Urinary bladder (tissue), 4 donors: Measurements from ENCODE around the gene POTEI. TPM values are rescaled to one million over a fixed set of nuclear protein-coding genes. Genes with fewer than 3 reads are reported as not detected.
"Not testable (repeated sequence)": the region's sequence is repeated elsewhere in the genome, so short reads cannot be mapped to it uniquely, and the experiment has no call there.

Experiments
- DNase-seq: peaks from one replicate; pipeline ENCODE4 v3.0.0-alpha.2; 2015; ENCODE audit errors: extremely low spot score
- H3K27ac ChIP-seq: one replicate; pipeline ENCODE4 v1.5.1; 2013; ENCODE audit warnings: low read depth, mild to moderate bottlenecking, moderate library complexity
- H3K36me3 ChIP-seq: one replicate; pipeline ENCODE4 v1.6.1; 2013; ENCODE audit warnings: mild to moderate bottlenecking, moderate library complexity; ENCODE audit not compliant: insufficient read depth
- H3K4me1 ChIP-seq: one replicate; pipeline ENCODE4 v1.6.1; 2013; ENCODE audit warnings: mild to moderate bottlenecking, moderate library complexity; ENCODE audit not compliant: insufficient read depth
- H3K4me3 ChIP-seq: one replicate; pipeline ENCODE4 v1.5.1; 2013; ENCODE audit warnings: low read depth, low read length
- WGBS: extraction: QIAGEN DNeasy Blood & Tissue Kit; methylation state at CpG from one replicate; pipeline ENCODE4 v1.1.7; 2013; 5-methylcytosine and 5-hydroxymethylcytosine counted together
- polyA plus RNA-seq: library from polyadenylated mRNA; stranded (reverse); fragments of 200-250 nt; gene quantifications from one replicate; pipeline ENCODE4 v1.2.3, GENCODE V29; 2013
- small RNA-seq: library from RNA; depleted of rRNA; stranded (forward); fragments of <200 nt; gene quantifications from one replicate; pipeline ENCODE3, GENCODE V24; 2014
- total RNA-seq: library from RNA; depleted of rRNA; stranded (reverse); fragments of >200 nt; gene quantifications from one replicate; pipeline ENCODE4 v1.2.3, GENCODE V29; 2014
- donor health status: healthy with polysubstance abuse.
- donor health status: healthy.

Gene POTEI
- total and polyA plus RNA-seq, 2 donors, result 0.05 TPM; not detected in 1

DNA sequence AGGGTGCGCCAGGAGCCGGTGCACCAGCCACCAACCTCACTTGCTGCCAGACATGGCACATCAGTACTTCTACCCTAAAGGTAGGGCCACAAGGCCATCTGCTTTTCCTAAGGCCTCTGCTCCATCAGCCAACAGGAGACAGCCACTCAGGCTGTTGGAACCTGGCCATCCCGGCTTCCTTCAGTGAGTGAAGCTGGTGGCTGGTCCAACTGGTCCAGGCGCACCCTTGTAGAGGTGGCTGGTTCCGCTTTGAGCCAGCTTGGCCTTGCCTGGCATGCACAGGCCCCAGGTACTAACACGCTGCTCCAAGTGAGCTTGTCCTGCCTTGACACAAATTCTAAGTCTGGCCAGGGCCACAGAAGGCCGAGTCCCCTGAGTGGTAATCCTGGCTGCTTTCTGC lies 58.8 kb downstream of the POTEI start:
- DNase-seq, H3K27ac ChIP-seq, H3K4me1 ChIP-seq, H3K4me3 ChIP-seq, H3K36me3 ChIP-seq: not testable (repeated sequence)
- 85% methylated on average over 5 of the region's 7 CpGs for WGBS

DNA sequence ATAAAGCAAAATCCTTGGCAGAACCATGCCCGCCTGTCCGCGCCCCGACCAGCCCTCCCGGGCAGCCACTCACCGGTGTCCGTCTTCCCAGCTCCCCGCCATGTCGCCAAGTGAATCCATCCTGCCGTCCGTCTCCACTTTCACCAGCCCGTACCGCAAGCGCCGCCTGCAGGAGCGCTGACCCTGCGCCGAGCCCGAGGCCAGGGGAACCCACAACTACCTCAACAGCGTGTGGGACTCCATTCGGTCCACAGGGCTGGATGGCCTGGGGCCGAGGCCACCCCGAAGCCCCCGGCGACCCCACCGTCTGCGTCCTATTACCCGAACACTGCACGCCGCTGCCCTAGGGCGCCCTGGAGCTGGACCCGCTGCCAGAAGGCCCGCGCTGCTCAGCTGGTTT lies 81.5 kb downstream of the POTEI start:
- not testable (repeated sequence) for H3K36me3 ChIP-seq, H3K4me3 ChIP-seq, H3K4me1 ChIP-seq, DNase-seq, H3K27ac ChIP-seq
- WGBS, result 1% methylated on average over 34 of the region's 34 CpGs

DNA sequence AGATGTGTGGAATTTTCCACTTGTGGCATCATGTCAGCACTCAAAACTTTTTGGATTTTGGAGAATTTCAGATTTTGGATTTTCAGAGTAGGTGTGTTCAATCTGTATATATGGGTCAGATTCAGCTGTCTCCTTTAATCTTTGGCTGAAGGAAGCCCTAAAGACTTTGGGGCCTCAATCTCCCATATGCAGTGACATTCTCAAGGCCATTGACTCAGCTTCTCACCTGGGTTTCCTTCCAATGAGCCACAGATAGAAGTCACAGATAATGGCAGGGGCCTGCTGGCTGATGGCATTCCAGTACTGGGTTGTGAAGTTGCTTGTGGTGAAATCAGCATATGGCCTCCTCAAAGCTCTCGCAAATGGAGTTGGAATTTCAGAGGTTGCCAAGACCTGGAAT lies 90.3 kb downstream of the POTEI start:
- not testable (repeated sequence) for H3K4me1 ChIP-seq, H3K36me3 ChIP-seq, H3K4me3 ChIP-seq, H3K27ac ChIP-seq, DNase-seq
- 95% methylated on average over 1 of the region's 1 CpG for WGBS

DNA sequence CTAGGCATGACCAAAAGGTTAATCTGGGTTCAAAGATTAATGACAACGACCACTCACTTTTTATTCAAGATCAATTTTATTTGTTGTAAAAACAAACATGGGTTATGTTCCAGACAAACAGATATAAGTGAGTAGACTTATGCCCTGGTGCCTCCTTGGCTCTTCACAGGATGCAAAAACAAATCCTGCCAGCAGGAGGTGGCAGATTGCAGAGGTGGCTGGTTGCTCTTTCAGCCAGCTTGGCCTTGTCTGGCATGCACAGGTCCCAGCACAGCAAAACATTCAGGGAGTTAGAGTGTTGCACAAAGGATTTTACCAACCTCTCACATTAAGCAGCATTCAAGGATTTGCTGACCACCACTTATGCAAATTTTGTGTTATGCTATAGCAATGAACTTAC lies 92.4 kb downstream of the POTEI start:
- not testable (repeated sequence) for H3K27ac ChIP-seq, H3K4me3 ChIP-seq, H3K4me1 ChIP-seq, H3K36me3 ChIP-seq, DNase-seq
- WGBS, result 87% methylated on average over 1 of the region's 1 CpG

Small RNA genes lying within 50 kb of the gene (small RNA-seq; reads per million reads assigned to genes)
- gene RF00017 (not detected), gene RNU6-473P (not detected)

Other genes with a start within 250 kb of the POTEI start
- gene IMP4, start 166.4 kb downstream of the POTEI start, total RNA-seq, result 22.3 TPM
- gene IMP4, start 166.4 kb downstream of the POTEI start, polyA plus RNA-seq, result 102 TPM
- 28.6 TPM for gene PTPN18, start 153.3 kb downstream of the POTEI start, total RNA-seq
- gene PTPN18, start 153.3 kb downstream of the POTEI start, polyA plus RNA-seq, result 42.4 TPM
- not detected for gene CFC1B, start 11.9 kb upstream of the POTEI start, total RNA-seq
- gene CFC1B, start 11.9 kb upstream of the POTEI start, polyA plus RNA-seq, result not detected
- gene CFC1, start 90.2 kb upstream of the POTEI start, total RNA-seq, result not detected
- not detected for gene CFC1, start 90.2 kb upstream of the POTEI start, polyA plus RNA-seq
- not detected for gene POTEJ, start 102.1 kb upstream of the POTEI start, total RNA-seq
- gene POTEJ, start 102.1 kb upstream of the POTEI start, polyA plus RNA-seq, result not detected
- not detected for gene GPR148, start 219.7 kb upstream of the POTEI start, total RNA-seq
- gene GPR148, start 219.7 kb upstream of the POTEI start, polyA plus RNA-seq, result not detected
- gene AMER3, start 246.2 kb upstream of the POTEI start, total RNA-seq, result 0.42 TPM
- gene AMER3, start 246.2 kb upstream of the POTEI start, polyA plus RNA-seq, result 0.05 TPM